ENCODE results near the gene EXOSC5.

EXOSC5 gene

DNA sequence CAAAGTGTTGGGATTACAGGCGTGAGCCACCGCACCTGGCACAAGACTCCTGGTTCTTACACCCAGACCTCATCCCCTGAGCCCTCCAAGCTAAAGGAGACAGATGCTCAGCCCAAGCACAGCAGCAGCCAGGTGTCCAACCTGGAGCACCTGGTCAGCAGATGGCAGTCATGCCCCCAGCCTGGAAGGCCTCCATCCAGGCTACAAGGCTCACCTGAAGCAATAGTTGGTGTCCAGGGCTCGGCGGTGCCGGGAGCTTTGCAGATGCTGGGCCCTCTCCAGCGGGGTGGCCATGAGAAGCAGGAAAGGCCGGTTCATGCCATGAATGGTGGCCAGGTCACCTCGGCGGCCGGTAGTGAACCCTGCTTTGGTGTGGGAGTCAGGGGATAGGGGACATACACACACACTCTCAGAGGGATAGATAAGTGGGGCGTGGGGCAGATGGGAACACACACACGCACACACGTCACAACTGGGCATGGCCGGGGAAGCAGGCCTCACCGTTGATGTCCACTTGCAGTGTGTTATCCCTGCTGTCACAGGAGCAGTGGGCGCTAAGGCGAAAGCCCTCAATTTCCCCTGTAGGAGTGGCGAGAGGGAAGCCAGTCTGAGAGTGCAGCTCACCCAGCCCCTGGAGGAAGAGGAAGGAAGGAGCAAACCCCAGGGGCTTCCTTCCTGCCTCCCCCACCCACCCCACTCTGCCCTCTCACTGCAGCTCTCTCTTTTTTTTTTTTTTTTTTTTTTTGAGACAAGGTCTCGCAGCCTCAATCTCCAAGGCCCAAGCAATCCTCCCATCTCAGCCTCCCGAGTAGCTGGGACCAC is 55.3 kb downstream of the EXOSC5 start:
- DNase-seq: no peak

DNA sequence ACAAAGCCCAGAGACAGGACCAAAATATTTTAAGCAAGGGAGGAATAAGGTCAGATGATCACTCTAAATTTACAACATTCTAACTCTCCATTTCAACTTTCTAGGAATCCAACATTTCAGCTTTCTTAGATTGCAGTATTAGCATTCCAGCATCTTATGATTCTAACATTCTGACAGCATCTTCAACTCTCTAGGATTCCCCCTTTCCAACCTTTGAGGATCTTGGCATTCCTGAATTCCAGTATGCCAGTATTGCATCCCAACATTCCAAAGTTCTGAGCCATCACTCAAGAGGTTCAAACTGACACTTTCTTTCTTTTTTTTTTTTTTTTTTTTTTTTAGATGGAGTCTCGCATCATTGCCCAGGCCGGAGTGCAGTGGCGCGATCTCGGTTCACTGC is 57.2 kb downstream of the EXOSC5 start:
- no peak for DNase-seq
